CD4-positive, alpha-beta T cell treated with Interleukin-10 for 1 hour (primary cell): Measurements from ENCODE around the gene C1orf56.

ENCODE experiments used
- DNase-seq: peaks from one replicate; pipeline ENCODE4 v3.0.0-alpha.2; 2020

C1orf56 gene

GRCh38 chr1:151026460-151026859, 21.1 kb upstream of the C1orf56 start:
- DNase-seq = no peak

GRCh38 chr1:151032164-151032563, 15.4 kb upstream of the C1orf56 start:
- DNase-seq = no peak

GRCh38 chr1:151035167-151035566, 12.4 kb upstream of the C1orf56 start:
- no peak for DNase-seq

- DNase-seq = no peak
Observed at GRCh38 chr1:151036356-151036755, 11.2 kb upstream of the C1orf56 start, which contains the start of gene BNIPL. TSS of gene BNIPL (plus strand) at chr1:151036586. CDS start at chr1:151036726, 140 bp downstream.

GRCh38 chr1:151037032-151037431, 10.5 kb upstream of the C1orf56 start:
- DNase-seq = no peak

GRCh38 chr1:151039521-151039920, 8.0 kb upstream of the C1orf56 start:
- no peak for DNase-seq

GRCh38 chr1:151043163-151043562, 4.4 kb upstream of the C1orf56 start:
- DNase-seq = peak; percentile 31

GRCh38 chr1:151047925-151048644, 534 bp downstream of the C1orf56 start:
- peak; percentile 70 for DNase-seq

- no peak for DNase-seq
Observed at GRCh38 chr1:151048645-151049032, 1.1 kb downstream of the C1orf56 start.

- DNase-seq = peak; percentile 26
Observed at GRCh38 chr1:151049458-151049857, 1.9 kb downstream of the C1orf56 start.

- DNase-seq = no peak
Observed at GRCh38 chr1:151050051-151050688, 2.6 kb downstream of the C1orf56 start.

GRCh38 chr1:151051356-151052009, 3.9 kb downstream of the C1orf56 start:
- DNase-seq = no peak

GRCh38 chr1:151054971-151055547, 7.5 kb downstream of the C1orf56 start:
- DNase-seq = no peak

GRCh38 chr1:151055581-151055980, 8.0 kb downstream of the C1orf56 start:
- DNase-seq = no peak

- peak; percentile 76 for DNase-seq
Observed at GRCh38 chr1:151056149-151056548, 8.6 kb downstream of the C1orf56 start.

GRCh38 chr1:151058692-151059091, 11.1 kb downstream of the C1orf56 start:
- no peak for DNase-seq

GRCh38 chr1:151059109-151060006, 11.8 kb downstream of the C1orf56 start, which contains the start of gene CDC42SE1:
TSS of gene CDC42SE1 (minus strand) at chr1:151059622. CDS start at chr1:151055730, 3,892 bp downstream.
- peak; percentile 88 for DNase-seq

GRCh38 chr1:151060007-151060656, 12.6 kb downstream of the C1orf56 start, which contains the start of gene MLLT11:
TSS of gene MLLT11 (plus strand) at chr1:151060397. CDS start at chr1:151067225, 6,828 bp downstream.
- no peak for DNase-seq

GRCh38 chr1:151060657-151061421, 13.3 kb downstream of the C1orf56 start:
- no peak for DNase-seq

- no peak for DNase-seq
Observed at GRCh38 chr1:151061704-151062103, 14.2 kb downstream of the C1orf56 start.
